Thymus (tissue), 11 donors: Measurements from ENCODE around the gene CCDC138. TPM values are rescaled to one million over a fixed set of nuclear protein-coding genes. Genes with fewer than 3 reads are reported as not detected.

Experiments used
- DNase-seq, 9 donors: peaks; one replicate each; pipeline ENCODE4 v3.0.0-alpha.2; 2013; ENCODE audit warnings: low spot score in 9 of 9, low read depth in 6 of 9, missing footprints in 1 of 9
- H3K27ac ChIP-seq, 2 donors: one replicate each; pipeline ENCODE4 v1.5.1; 2013; ENCODE audit warnings: control low read depth in 1 of 2, low read depth in 1 of 2, low read length in 1 of 2, mild to moderate bottlenecking in 1 of 2, moderate library complexity in 1 of 2
- H3K27me3 ChIP-seq, 2 donors: one replicate each; pipeline ENCODE4 v1.5.1; 2013; ENCODE audit warnings: low read length in 1 of 2; ENCODE audit not compliant: control insufficient read depth in 2 of 2, insufficient read depth in 1 of 2
- H3K36me3 ChIP-seq, 2 donors: one replicate each; pipeline ENCODE4 v1.5.1; 2013; ENCODE audit warnings: low read length in 1 of 2, mild to moderate bottlenecking in 1 of 2, moderate library complexity in 1 of 2; ENCODE audit not compliant: control insufficient read depth in 2 of 2, insufficient read depth in 2 of 2
- H3K4me1 ChIP-seq, 2 donors: one replicate each; pipeline ENCODE4 v1.5.1; 2013; ENCODE audit warnings: low read length in 2 of 2; ENCODE audit not compliant: control insufficient read depth in 2 of 2, insufficient read depth in 2 of 2
- H3K4me3 ChIP-seq, 2 donors: one replicate each; pipeline ENCODE4 v1.5.1; 2013; ENCODE audit warnings: low read length in 2 of 2, control low read depth in 1 of 2, mild to moderate bottlenecking in 1 of 2
- H3K9me3 ChIP-seq, 2 donors: one replicate each; pipeline ENCODE4 v1.5.1; 2013; ENCODE audit warnings: low read length in 1 of 2, mild to moderate bottlenecking in 1 of 2; ENCODE audit not compliant: control insufficient read depth in 2 of 2, insufficient read depth in 1 of 2
- WGBS: extraction: QIAGEN DNeasy Blood & Tissue Kit; methylation state at CpG from one replicate; pipeline ENCODE4 v1.1.7; 2013; 5-methylcytosine and 5-hydroxymethylcytosine counted together
- polyA plus RNA-seq: library from polyadenylated mRNA; stranded (reverse); fragments of 200-250 nt; gene quantifications from one replicate; pipeline ENCODE4 v1.2.3, GENCODE V29; 2013
- total RNA-seq: library from RNA; stranded (reverse); fragments of 120-200 nt; gene quantifications from one replicate; pipeline ENCODE4 v1.2.4, GENCODE V29; 2013
- donor health status: healthy.

The CCDC138 gene
- total and polyA plus RNA-seq, 2 donors, result 4.4 to 19.9 TPM

- Histone ChIP-seq H3K36me3 (no peaks in the 10 kb centered on the region), H3K27ac (no peak overlapping the region), H3K4me3 (no peak overlapping the region), H3K4me1 (no peaks in the 10 kb centered on the region), H3K27me3 (no peaks in the 10 kb centered on the region), H3K9me3 (no peaks in the 10 kb centered on the region)
- DNase-seq, result no peak
- WGBS, result 96% methylated on average over 9 of the region's 9 CpGs
Observed at GRCh38 chr2:108909275-108909823, 122.8 kb downstream of the CCDC138 start.

- no peaks in the 10 kb centered on the region for H3K36me3 ChIP-seq
- WGBS, result 97% methylated on average over 12 of the region's 12 CpGs
- DNase-seq, result no peak
Observed at GRCh38 chr2:108910011-108910431, 123.5 kb downstream of the CCDC138 start.

DNA sequence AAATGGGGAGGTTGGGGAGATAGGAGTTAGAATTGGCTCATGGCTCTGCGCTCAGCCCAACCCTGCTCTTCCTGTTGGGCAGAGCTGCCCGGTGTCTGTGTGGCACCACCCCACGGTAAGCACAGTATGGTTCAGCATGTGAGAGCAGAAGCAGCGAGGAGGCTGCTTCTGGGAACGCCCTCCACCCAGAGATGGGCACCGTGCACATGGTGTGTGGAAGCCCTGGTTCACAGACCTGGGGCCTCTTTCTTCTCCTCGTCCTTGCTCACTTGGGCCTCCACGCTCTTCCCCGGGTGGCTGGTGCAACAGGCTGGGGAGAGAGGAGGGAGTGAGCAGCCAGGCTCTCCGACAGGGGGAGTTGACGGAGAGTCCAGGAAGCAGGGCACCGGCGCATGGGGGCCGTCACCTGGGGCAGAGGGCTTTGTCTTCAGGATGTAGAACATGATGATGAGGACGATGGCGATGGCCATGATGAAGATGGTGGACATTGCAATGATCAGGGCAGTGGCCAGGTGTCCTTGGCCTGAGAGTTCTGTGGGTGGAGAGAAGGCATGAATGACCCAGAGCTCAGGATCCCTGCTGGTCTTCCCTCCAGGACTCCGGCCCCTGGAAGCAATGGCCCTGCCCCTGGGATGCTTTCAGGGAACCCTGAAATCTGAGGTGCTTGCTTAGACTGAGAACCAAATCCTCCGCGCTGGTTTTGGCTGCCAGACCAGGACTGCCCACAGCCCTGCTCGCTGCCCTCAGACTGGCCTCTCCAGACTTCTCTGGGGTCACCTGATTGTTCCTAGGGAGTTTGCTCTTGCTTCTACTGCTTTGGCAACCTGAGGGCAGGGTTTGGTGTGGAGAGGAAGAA is 124.2 kb downstream of the CCDC138 start:
- 93% methylated on average over 20 of the region's 20 CpGs for WGBS
- Histone ChIP-seq H3K4me3 (no peak overlapping the region), H3K27me3 (no peaks in the 10 kb centered on the region), H3K9me3 (no peaks in the 10 kb centered on the region), H3K36me3 (no peaks in the 10 kb centered on the region), H3K27ac (no peak overlapping the region), H3K4me1 (peaks cover 0 to under 1% of the 10 kb centered on the region in 2 donors)
- DNase-seq, result no peak

More at GRCh38 chr2:108910011-108910431, 123.5 kb downstream of the CCDC138 start:
- no peak overlapping the region for H3K27ac ChIP-seq
- no peaks in the 10 kb centered on the region for H3K4me1 ChIP-seq
- no peak overlapping the region for H3K4me3 ChIP-seq
- no peaks in the 10 kb centered on the region for H3K27me3 ChIP-seq
- no peaks in the 10 kb centered on the region for H3K9me3 ChIP-seq

GRCh38 chr2:108911401-108911800 is 124.8 kb downstream of the CCDC138 start:
- Histone ChIP-seq H3K36me3 (no peaks in the 10 kb centered on the region), H3K4me3 (no peak overlapping the region), H3K27ac (no peak overlapping the region), H3K4me1 (peaks cover 0 to 6% of the 10 kb centered on the region in 2 donors), H3K9me3 (peaks cover under 1 to 3% of the 10 kb centered on the region in 2 donors), H3K27me3 (no peaks in the 10 kb centered on the region)
- no peak for DNase-seq
- WGBS, result 97% methylated on average over 5 of the region's 5 CpGs

DNA sequence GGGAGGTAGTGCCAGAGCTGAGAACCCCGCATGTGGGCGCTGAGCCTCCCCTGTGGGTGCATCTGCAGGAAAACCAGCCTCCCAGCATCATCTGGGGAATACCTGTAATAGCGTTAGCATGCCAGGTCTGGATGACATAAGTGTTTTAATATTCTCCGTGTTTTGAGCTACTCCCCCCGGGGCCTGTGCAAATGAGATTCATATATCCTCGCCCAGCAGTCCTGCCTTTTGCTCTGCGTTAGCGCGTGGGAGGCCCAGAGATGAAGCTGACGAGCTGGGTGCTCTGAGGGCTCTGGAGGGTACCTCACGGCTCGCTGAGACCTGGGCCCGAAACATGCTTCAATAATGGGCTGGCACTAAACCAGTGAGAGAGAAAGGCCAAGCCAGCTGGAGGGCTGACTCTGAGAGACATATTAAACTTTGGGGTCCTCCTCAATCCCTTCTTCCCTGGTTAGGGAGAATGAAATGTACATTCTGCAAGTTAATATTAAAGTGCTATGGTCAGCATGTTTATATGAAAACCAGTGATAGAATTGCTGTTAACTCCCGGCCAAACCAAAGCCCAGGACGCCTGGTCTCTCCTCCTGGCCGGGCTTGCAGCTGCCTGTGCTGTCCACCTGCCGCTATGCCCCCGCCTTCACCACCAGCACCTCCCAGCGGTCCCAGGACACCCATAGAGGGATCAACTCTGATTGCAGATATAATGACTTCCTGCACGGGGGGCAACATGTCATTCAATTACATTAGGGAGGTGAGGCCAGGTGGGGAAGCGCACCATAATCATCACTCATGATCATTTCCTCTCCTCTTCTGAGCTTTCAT is 125.4 kb downstream of the CCDC138 start:
- no peak for DNase-seq
- 90% methylated on average over 21 of the region's 21 CpGs for WGBS

GRCh38 chr2:108912629-108912902 is 126.0 kb downstream of the CCDC138 start:
- Histone ChIP-seq H3K27me3 (peaks cover 0 to 2% of the 10 kb centered on the region in 2 donors), H3K36me3 (no peaks in the 10 kb centered on the region), H3K4me3 (no peak overlapping the region), H3K4me1 (peaks cover 2 to 17% of the 10 kb centered on the region in 2 donors), H3K9me3 (peaks cover 1 to 6% of the 10 kb centered on the region in 2 donors), H3K27ac (no peak overlapping the region)
- no peak for DNase-seq
- WGBS, result 97% methylated on average over 5 of the region's 5 CpGs

More for the DNA sequence above, 125.4 kb downstream of the CCDC138 start:
- Histone ChIP-seq H3K27me3 (peaks cover 0 to 2% of the 10 kb centered on the region in 2 donors), H3K36me3 (no peaks in the 10 kb centered on the region), H3K4me1 (peaks cover 2 to 13% of the 10 kb centered on the region in 2 donors), H3K27ac (no peak overlapping the region), H3K4me3 (no peak overlapping the region), H3K9me3 (peaks cover 1 to 6% of the 10 kb centered on the region in 2 donors)

- Histone ChIP-seq H3K27ac (no peak overlapping the region), H3K4me1 (peaks cover 2 to 17% of the 10 kb centered on the region in 2 donors), H3K9me3 (peaks cover 1 to 6% of the 10 kb centered on the region in 2 donors), H3K27me3 (peaks cover 0 to 2% of the 10 kb centered on the region in 2 donors), H3K36me3 (no peaks in the 10 kb centered on the region), H3K4me3 (no peak overlapping the region)
- 46% methylated on average over 15 of the region's 15 CpGs for WGBS
- peak in 5 of 9 donors; percentile 15 to 51 (median 26) for DNase-seq
Observed at GRCh38 chr2:108916122-108916795, 129.7 kb downstream of the CCDC138 start.

DNA sequence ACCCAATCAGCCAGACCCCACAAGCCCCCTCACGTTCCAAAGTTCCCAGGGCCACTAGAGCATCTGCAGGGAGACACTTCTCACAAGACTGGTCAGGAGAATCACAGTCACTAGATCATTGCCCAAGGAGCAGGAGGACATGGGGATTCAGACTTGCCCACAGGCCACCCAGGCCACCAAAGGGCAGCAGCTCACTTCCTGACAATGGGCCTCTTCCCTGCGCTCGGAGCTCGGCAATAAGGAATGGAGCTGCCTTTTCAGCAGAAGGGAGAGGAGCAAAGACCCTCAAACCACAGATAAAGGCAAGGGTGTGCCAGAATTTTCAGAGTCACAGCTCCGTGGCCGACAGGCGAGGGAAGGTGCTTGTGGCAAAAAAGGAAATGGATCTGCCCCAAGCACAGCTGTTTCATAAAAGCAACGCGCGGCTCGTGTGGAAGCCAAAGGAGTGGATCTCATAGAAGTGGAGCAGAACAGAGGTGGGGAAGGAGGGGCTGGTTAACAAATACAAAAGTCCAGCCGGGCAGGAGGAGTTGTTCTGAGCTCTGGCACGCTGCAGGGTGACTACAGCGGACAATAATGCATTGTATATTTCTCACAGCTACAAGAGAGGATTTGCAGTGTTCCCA is 130.3 kb downstream of the CCDC138 start:
- peaks cover 1 to 6% of the 10 kb centered on the region in 2 donors for H3K9me3 ChIP-seq
- WGBS, result 42% methylated on average over 14 of the region's 14 CpGs
- no peak overlapping the region for H3K4me3 ChIP-seq
- DNase-seq, result peak in 1 of 9 donors; percentile 24
- H3K36me3 ChIP-seq, result no peaks in the 10 kb centered on the region
- H3K4me1 ChIP-seq, result peaks cover 2 to 17% of the 10 kb centered on the region in 2 donors
- no peak overlapping the region for H3K27ac ChIP-seq
- H3K27me3 ChIP-seq, result peaks cover 0 to 2% of the 10 kb centered on the region in 2 donors
